GM18867 (cell line): ENCODE data around the gene NRP1.
A peak's percentile ranks its signal among the peaks of the same experiment; 100 is the strongest.

ENCODE experiments used
- ATAC-seq: cut with Tn5 transposase; IDR thresholded peaks from one replicate; pipeline ENCODE4 v1.9.1; 2021; ENCODE audit warnings: mild to moderate bottlenecking, moderate library complexity; ENCODE audit not compliant: unreplicated experiment

NRP1 gene

GRCh38 chr10:33192190-33192589 is 142.3 kb downstream of the NRP1 start:
- ATAC-seq, result no peak

DNA sequence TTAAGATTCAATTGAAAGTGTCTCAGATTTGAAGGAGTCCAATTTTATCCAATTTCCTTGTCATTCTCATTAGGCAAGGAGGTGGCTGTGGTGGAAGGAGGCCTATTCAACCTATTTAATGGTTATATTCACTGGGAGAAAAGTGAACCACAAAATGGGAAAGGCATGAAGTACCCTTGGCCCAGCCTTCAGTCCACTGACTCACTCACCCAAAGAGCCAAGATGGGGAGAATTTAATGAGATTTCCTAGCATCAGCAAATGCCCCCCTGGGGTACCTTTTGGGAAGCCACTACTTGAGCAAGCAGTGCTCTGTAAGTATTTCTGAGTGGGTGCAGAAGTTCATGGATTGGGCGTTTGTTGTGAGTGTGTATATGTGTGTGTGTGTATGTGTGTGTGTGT is 144.1 kb downstream of the NRP1 start:
- no peak for ATAC-seq

DNA sequence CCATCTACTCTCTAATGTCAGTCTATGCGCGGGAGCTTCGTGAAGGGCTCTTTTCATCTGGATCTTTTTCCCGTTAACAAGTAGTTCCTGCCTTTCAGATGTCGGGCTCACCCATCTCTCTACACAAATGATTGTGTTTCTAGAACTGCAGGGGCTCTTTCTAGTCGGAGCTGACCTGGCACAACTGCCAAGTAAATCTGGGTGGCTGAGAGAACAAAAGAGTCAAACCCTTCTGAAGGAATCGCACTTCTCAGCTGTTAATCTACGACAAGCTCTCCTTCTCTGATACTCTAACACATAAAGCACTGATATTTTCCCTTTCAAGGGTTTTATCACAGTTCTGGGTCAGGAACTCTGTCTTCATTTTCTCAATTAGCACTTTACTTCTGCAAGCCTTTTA is 144.7 kb downstream of the NRP1 start:
- ATAC-seq, result no peak

- no peak for ATAC-seq
Observed at GRCh38 chr10:33189363-33189762, 145.1 kb downstream of the NRP1 start.

GRCh38 chr10:33187427-33187999 is 147.0 kb downstream of the NRP1 start:
- ATAC-seq, result no peak

DNA sequence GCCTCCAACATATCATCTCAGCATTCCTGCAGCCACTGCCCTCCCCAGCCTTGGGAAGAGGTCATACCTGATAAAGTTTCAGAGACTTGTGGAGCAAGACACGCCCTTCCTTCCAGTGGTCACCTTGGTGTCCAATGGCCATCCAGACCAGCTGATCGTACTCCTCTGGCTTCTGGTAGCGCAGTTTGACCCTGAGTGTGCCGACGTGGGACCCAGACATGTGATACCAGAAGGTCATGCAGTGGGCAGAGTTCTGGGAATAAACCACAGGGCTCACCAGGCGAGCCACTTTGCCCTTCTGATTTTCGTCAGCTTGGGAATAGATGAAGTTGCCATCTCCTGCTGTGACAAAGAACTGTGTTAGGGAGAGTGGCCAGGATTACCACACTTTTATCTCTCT is 148.3 kb downstream of the NRP1 start:
- no peak for ATAC-seq

GRCh38 chr10:33183655-33184054 is 150.8 kb downstream of the NRP1 start:
- no peak for ATAC-seq

- no peak for ATAC-seq
Observed at GRCh38 chr10:33180921-33181320, 153.5 kb downstream of the NRP1 start.

DNA sequence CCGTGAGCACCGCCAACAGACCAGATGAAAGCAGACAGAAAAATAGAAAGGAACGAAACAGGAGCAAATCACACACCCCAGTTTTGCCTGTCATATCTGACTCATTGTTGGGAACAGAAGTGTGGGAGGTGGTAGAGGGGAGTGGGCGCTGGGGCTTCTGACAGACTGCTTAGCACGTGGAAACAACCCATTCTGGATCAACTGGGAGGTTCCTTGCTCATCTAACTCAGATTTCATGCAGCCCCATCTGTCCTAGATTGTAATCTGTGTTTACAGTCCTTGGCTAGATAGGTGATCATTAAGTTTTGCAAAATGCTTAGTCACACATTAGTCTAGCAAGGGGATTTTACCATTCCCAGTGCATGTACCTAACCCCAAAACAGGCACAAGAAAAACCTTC is 154.1 kb downstream of the NRP1 start:
- no peak for ATAC-seq

DNA sequence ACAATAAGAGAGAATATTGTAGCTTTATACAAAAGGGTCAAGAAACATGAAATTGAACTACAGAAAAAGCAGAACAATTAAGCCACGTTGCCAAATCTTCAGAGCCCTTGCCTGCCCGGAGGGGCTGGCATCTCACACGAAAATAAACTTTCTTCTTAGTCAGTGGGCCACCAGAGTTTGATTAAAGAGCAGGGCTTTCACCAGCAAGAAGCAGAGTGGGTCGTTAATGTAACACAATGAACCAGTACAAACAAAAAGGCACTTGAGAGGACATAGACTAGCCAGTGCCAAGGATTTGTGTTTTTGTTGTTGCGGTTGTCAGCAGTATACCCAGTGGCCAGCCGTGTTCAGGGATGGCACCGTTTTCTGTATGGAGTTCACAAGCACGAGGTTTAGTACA is 155.4 kb downstream of the NRP1 start:
- ATAC-seq, result no peak

- ATAC-seq, result no peak
Observed at GRCh38 chr10:33178026-33178755, 156.3 kb downstream of the NRP1 start.

DNA sequence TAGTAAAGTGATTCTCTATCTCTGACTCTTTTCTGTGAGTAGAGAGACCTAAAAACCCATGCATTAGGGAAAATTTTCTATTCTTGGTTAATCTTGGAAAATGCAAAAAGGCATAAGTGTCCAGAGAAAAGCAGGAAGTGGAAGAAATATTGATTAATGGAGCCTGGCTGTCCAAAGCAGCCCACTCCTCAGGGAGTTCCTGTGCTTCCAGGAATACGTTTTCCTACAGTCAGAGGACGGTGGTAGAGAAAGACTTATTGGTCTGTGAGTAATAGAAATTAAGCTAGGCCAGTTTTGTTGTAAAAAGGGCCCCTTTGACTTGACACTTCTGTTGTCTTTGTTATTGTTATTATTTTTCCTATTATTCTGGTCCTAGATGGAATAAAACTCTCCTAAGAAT is 157.8 kb downstream of the NRP1 start:
- no peak for ATAC-seq

GRCh38 chr10:33174674-33175434 is 159.6 kb downstream of the NRP1 start:
- ATAC-seq, result no peak

- no peak for ATAC-seq
Observed at GRCh38 chr10:33165911-33166310, 168.6 kb downstream of the NRP1 start.

DNA sequence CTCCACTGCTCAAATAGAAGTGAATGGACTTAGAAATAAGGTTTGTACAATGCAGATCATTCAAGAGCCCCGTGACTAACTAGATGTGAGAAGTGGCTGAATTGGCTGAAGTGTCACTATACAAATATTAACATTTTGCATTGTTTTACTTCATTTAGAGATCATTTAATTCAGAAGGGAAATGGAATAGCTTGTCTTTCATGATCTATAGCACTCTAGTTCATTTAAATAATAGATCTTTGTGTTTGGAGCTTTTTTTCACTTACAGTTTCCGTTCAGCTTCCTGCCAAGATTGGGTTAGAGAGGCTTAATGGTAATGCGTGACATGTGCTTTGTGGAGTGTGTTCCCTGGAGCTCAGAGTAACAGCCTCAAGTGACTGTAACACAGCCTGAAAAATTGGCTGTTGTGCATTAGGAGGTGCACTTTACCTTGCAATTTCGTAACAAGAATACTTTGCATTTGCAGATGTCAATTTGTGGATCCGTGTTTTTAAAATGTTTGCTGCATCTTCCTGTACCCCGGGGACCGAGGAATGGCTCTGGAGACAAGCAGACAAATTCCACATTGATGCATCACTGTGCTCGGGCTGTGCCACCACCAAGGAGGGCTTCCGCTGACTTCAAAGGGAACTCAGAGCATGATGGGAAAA is 170.3 kb downstream of the NRP1 start:
- no peak for ATAC-seq

DNA sequence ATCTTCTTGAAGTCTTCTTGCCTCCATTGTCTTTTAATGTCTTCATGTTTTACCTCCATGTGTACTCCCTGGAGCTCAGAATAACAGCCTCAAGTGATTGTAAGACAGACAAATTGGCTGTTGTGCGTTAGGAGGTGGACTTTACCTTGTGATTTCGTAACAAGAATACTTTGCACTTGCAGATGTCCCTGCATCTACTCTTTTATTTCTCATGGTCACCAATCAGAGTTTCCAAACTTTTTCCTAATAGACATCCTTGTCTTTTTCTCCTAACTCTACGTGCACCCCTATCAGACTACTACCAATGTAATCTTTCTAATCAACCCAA is 172.3 kb downstream of the NRP1 start:
- ATAC-seq, result no peak

- no peak for ATAC-seq
Observed at GRCh38 chr10:33161550-33162247, 172.8 kb downstream of the NRP1 start.

GRCh38 chr10:33160151-33160550 is 174.3 kb downstream of the NRP1 start:
- ATAC-seq, result no peak

- ATAC-seq, result no peak
Observed at GRCh38 chr10:33157103-33157502, 177.4 kb downstream of the NRP1 start.

GRCh38 chr10:33155720-33156638 is 178.5 kb downstream of the NRP1 start:
- ATAC-seq, result peak; percentile 80
